Metanephros (tissue), 2 donors: ENCODE measurements around the gene CHST4. TPM values are rescaled to one million over a fixed set of nuclear protein-coding genes. Genes with fewer than 3 reads are reported as not detected.

Experiments
- small RNA-seq: library from RNA; depleted of rRNA; stranded (forward); fragments of <200 nt; gene quantifications from one replicate; pipeline ENCODE3, GENCODE V24; 2014; ENCODE audit warnings: low replicate concordance
- total RNA-seq: library from RNA; depleted of rRNA; stranded (reverse); fragments of >200 nt; gene quantifications from one replicate; pipeline ENCODE4 v1.2.3, GENCODE V29; 2014

CHST4 gene
- not detected for total RNA-seq

GRCh38 chr16:71526111-71526631 lies at the start of gene CHST4:
TSS of gene CHST4 (plus strand) at chr16:71526426. CDS start at chr16:71536678, 10,252 bp downstream.

GRCh38 chr16:71489122-71489521 lies 37.1 kb upstream of the CHST4 start, which contains the start of gene ZNF19:
TSS of gene ZNF19 (minus strand) at chr16:71489324. CDS start at chr16:71482114, 7,210 bp downstream.

GRCh38 chr16:71576971-71577370 lies 50.7 kb downstream of the CHST4 start, which contains the start of gene TAT:
TSS of gene TAT (minus strand) at chr16:71577092. CDS start at chr16:71576415, 677 bp downstream.

Small RNA genes within 50 kb of the gene (small RNA-seq; reads per million reads assigned to genes)
- not detected for gene RNU6-1061P

Other genes starting within 250 kb of the CHST4 start
- 44.3 TPM for gene CMTR2, start 237.0 kb upstream of the CHST4 start, total RNA-seq
- 0.47 TPM for gene CALB2, start 167.7 kb upstream of the CHST4 start, total RNA-seq
- not detected for gene TLE7, start 84.4 kb upstream of the CHST4 start, total RNA-seq
- 7.1 TPM for gene ZNF23, start 64.2 kb upstream of the CHST4 start, total RNA-seq
- 7.9 TPM for gene ZNF19, start 37.1 kb upstream of the CHST4 start, total RNA-seq
- gene TAT, start 50.7 kb downstream of the CHST4 start, total RNA-seq = not detected
- gene MARVELD3, start 99.8 kb downstream of the CHST4 start, total RNA-seq = 18.3 TPM
- 7.7 TPM for gene PHLPP2, start 198.3 kb downstream of the CHST4 start, total RNA-seq